ENCODE data around the gene LIMS2. TPM values are rescaled to one million over a fixed set of nuclear protein-coding genes. Genes with fewer than 3 reads are reported as not detected.

The LIMS2 gene
- total and polyA plus RNA-seq, 9 donors, result 7.7 to 51.9 (median 35.0) TPM

DNA sequence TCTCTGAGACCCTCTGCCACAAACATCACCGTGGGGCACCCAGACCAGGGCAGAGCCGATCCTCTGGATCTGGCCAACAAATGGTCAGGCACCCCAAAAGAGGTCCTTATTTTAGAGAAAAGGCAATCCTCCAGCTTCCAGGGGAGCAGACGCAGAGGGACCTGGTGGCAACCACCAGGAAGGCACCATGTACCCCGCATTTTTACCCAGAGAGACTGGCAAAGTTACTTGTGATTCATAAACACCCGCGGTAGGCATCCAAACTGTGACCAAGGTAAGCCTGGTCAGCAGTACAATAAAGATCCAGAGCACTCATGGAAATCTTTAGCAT lies 10.5 kb downstream of the LIMS2 start:
- H3K27me3 ChIP-seq (ENCODE audit: control insufficient read depth, insufficient read depth, low read length), result peaks cover 35% of the 10 kb centered on the region
- peaks cover 2% of the 10 kb centered on the region for H3K36me3 ChIP-seq (ENCODE audit: control insufficient read depth, insufficient read depth, low read length)
- 84% methylated on average over 5 of the region's 6 CpGs for WGBS (ENCODE audit: insufficient coverage)
- peaks cover 32% of the 10 kb centered on the region for H3K4me1 ChIP-seq (ENCODE audit: control insufficient read depth, insufficient read depth, low read length)
- peak overlapping the region; percentile 20 for H3K27ac ChIP-seq (ENCODE audit: low read length)
- H3K9me3 ChIP-seq (replicated peaks; ENCODE audit: control insufficient read depth, low read depth, low read length), result no peaks in the 10 kb centered on the region
- DNase-seq, result no peak
- no peak overlapping the region for H3K4me3 ChIP-seq (ENCODE audit: low read length)

DNA sequence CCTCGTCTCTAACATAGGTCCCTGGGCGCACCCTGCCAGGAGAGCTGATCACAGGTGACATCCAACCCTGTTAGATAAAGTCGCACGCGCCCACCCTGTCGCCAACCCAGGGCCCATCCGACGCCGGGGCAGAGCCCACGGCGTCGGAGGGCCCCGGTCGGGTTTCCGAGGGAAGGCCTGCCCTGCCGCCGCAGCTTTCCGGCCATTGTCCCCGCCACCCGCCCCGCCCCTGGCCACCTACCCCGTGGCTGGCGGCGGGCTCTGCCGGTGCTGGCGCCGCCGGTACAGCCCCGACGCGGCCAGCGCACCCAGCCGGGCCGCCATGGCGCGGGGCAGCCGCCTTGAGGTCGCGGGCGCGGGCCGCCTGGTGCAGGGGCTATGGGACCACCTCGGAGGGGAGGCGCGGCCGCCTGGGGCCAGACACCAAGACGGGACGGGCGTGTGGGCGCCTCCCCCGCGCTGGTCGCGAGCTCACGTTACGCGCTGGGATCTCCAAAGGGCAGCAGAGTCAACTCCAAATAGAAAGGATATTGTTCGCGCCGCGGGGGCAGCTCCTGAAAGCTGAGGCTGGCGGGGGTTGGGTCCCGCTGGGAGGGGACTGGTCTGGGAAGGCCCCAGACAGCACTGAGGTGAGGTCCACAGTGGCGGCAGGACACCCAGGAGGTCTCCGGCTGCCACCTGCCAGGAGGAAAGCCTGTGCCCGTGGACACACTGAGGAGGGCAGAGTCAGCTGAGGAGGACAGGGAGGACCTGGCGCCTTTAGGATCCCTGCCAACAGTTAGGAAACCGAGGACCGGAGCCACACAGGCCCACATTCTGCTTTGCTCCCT lies 11.1 kb downstream of the LIMS2 start:
- 12% methylated on average over 67 of the region's 69 CpGs for WGBS (ENCODE audit: insufficient coverage)
- Histone ChIP-seq H3K4me1 (ENCODE audit: control insufficient read depth, insufficient read depth, low read length) (peaks cover 37% of the 10 kb centered on the region), H3K27me3 (ENCODE audit: control insufficient read depth, insufficient read depth, low read length) (peaks cover 35% of the 10 kb centered on the region), H3K36me3 (ENCODE audit: control insufficient read depth, insufficient read depth, low read length) (peaks cover 2% of the 10 kb centered on the region), H3K9me3 (replicated peaks; ENCODE audit: control insufficient read depth, low read depth, low read length) (no peaks in the 10 kb centered on the region), H3K27ac (ENCODE audit: low read length) (peak overlapping the region; percentile 42), H3K4me3 (ENCODE audit: low read length) (no peak overlapping the region)
- no peak for DNase-seq

DNA sequence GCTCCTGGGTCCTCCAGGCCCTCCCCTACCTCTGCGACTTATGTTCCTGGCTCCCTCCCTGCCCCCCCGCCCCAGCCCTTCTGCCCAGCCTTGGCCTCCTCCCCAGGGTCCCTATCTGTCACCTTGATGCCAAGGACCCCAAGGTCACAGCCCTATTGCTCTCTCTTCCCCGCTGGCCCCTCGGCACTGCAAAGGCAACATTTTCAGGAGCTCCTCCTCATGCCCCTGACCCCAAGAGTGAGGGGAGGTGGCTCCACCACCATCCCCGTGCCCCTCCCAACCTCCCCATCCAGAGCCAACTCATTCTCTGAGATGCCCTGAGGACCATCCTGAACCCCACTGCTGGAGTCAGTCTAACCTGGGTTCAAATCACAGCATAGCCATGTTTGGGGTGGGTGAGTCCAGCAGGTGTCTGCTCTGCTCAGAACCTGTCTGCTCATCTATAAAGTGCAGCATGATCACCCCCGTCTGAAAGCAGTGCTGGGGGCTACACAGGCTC lies 11.7 kb downstream of the LIMS2 start:
- H3K4me1 ChIP-seq (ENCODE audit: control insufficient read depth, insufficient read depth, low read length), result peaks cover 42% of the 10 kb centered on the region

DNA sequence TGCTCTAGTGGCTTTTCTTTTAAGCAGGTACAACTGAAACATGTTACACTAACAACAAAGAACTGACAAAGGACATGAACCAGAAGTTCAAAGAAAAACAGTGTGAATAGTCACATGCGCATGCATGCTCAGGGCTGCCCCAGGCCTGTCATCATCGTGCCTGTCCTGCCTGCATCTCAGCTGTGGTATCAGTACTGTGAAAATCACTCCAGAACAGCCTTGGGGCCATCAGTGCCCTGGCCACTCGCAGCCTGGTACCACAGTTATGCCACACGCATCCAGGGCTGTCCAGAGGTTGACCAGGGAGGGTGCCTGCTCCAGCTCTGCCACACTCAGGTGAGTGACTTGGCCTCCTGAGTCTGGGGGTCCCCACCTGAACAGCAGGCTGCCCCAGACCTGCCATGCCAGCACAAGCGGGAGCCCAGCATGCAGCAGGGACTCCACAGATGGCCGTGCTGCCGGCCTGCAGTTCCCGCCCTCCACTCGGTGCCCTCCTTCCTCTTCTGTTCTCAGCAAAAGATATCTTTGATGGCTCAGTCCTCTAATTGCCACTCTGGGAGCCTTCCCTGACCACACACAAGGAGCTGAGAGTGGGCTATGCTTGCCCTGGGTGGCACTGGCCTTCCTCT lies 12.3 kb downstream of the LIMS2 start:
- 70% methylated on average over 9 of the region's 9 CpGs for WGBS (ENCODE audit: insufficient coverage)
- no peak overlapping the region for H3K4me3 ChIP-seq (ENCODE audit: low read length)
- peaks cover 42% of the 10 kb centered on the region for H3K4me1 ChIP-seq (ENCODE audit: control insufficient read depth, insufficient read depth, low read length)
- H3K27ac ChIP-seq (ENCODE audit: low read length), result no peak overlapping the region
- H3K9me3 ChIP-seq (replicated peaks; ENCODE audit: control insufficient read depth, low read depth, low read length), result no peaks in the 10 kb centered on the region
- peaks cover 2% of the 10 kb centered on the region for H3K36me3 ChIP-seq (ENCODE audit: control insufficient read depth, insufficient read depth, low read length)
- peaks cover 32% of the 10 kb centered on the region for H3K27me3 ChIP-seq (ENCODE audit: control insufficient read depth, insufficient read depth, low read length)
- no peak for DNase-seq

More for the DNA sequence above, 11.7 kb downstream of the LIMS2 start:
- H3K36me3 ChIP-seq (ENCODE audit: control insufficient read depth, insufficient read depth, low read length), result peaks cover 2% of the 10 kb centered on the region
- peak overlapping the region; percentile 42 for H3K27ac ChIP-seq (ENCODE audit: low read length)
- no peak overlapping the region for H3K4me3 ChIP-seq (ENCODE audit: low read length)
- peaks cover 33% of the 10 kb centered on the region for H3K27me3 ChIP-seq (ENCODE audit: control insufficient read depth, insufficient read depth, low read length)
- 67% methylated on average over 3 of the region's 6 CpGs for WGBS (ENCODE audit: insufficient coverage)
- no peaks in the 10 kb centered on the region for H3K9me3 ChIP-seq (replicated peaks; ENCODE audit: control insufficient read depth, low read depth, low read length)
- no peak for DNase-seq

DNA sequence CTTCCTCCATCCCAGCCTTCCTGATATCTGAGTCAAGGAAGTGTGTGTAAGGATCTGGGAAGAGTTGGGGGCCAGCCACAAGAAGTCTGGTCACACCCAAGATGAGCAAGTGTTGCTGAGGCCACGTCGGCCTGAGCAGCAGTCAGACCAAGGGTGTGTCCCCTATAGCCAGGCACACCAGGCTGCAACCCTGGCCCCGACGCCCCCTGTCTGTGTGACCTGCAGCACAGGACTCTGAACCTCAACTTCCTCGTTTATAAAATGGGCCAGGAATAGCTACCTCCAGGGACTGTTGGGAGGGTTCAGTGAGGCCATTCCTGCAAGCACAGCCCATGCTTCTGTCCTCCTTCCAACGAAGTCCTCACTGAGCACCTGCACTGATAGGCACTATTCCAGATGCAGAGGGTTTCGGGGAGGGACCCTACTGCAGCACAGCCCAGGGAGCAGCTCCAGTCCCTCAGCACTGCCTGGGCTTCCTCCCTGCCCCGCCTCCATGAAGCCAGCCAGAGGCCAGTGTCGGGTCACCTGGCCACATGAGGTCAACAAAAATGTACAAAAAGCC lies 13.3 kb downstream of the LIMS2 start:
- no peaks in the 10 kb centered on the region for H3K9me3 ChIP-seq (replicated peaks; ENCODE audit: control insufficient read depth, low read depth, low read length)

DNA sequence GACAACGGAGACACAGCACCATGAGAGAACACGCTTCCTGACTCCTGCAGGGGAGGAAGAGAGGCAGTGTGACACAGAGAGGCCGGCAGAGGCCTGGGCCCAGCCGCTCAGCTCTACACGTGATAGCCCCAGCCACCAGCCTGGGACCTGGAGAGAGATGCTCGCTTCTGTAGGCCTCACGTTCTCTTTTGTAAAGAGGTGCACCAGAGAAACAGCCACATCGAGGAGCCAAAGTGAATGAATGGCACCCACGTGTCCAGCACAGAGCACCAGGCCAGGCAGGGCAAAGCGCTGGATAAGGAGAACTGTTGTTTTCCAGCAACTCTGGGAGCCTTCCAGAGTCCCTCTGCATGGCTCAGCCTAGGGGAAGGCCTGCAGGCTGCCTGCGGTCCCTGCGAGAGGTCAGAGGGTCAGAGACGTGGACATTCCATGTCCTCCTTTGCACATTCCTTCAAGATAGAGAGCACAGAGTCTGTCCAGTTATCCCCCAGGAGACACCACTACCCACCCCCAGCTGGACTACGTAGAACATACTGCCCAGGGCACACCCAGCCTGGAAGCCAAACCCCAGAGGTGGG lies 14.2 kb downstream of the LIMS2 start:
- peaks cover 30% of the 10 kb centered on the region for H3K27me3 ChIP-seq (ENCODE audit: control insufficient read depth, insufficient read depth, low read length)
- 81% methylated on average over 13 of the region's 14 CpGs for WGBS (ENCODE audit: insufficient coverage)
- no peak overlapping the region for H3K4me3 ChIP-seq (ENCODE audit: low read length)
- H3K36me3 ChIP-seq (ENCODE audit: control insufficient read depth, insufficient read depth, low read length), result peaks cover 2% of the 10 kb centered on the region
- H3K27ac ChIP-seq (ENCODE audit: low read length), result no peak overlapping the region
- no peak for DNase-seq
- H3K9me3 ChIP-seq (replicated peaks; ENCODE audit: control insufficient read depth, low read depth, low read length), result no peaks in the 10 kb centered on the region
- peaks cover 42% of the 10 kb centered on the region for H3K4me1 ChIP-seq (ENCODE audit: control insufficient read depth, insufficient read depth, low read length)

More for the DNA sequence above, 13.3 kb downstream of the LIMS2 start:
- H3K36me3 ChIP-seq (ENCODE audit: control insufficient read depth, insufficient read depth, low read length), result peaks cover 2% of the 10 kb centered on the region
- H3K27me3 ChIP-seq (ENCODE audit: control insufficient read depth, insufficient read depth, low read length), result peaks cover 32% of the 10 kb centered on the region
- WGBS (ENCODE audit: insufficient coverage), result 51% methylated on average over 8 of the region's 9 CpGs
- DNase-seq, result no peak
- H3K4me1 ChIP-seq (ENCODE audit: control insufficient read depth, insufficient read depth, low read length), result peaks cover 42% of the 10 kb centered on the region
- no peak overlapping the region for H3K27ac ChIP-seq (ENCODE audit: low read length)
- H3K4me3 ChIP-seq (ENCODE audit: low read length), result no peak overlapping the region

DNA sequence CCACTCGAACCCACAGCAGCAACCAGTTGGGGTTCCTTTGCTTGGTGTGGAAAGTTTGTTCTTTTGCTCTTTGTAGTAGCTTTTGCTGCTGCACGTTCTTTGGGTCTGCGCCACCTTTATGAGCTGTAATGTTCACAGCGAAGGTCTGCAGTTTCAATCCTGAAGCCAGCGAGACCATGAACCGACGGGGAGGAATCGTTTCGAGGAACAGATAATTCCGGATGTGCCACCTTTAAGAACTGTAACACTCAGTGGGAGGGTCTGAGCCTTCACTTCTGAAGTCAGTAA lies 15.1 kb downstream of the LIMS2 start:
- Histone ChIP-seq H3K4me3 (ENCODE audit: low read length) (no peak overlapping the region), H3K9me3 (replicated peaks; ENCODE audit: control insufficient read depth, low read depth, low read length) (no peaks in the 10 kb centered on the region), H3K36me3 (ENCODE audit: control insufficient read depth, insufficient read depth, low read length) (peaks cover 2% of the 10 kb centered on the region), H3K27ac (ENCODE audit: low read length) (no peak overlapping the region), H3K27me3 (ENCODE audit: control insufficient read depth, insufficient read depth, low read length) (peaks cover 23% of the 10 kb centered on the region), H3K4me1 (ENCODE audit: control insufficient read depth, insufficient read depth, low read length) (peaks cover 47% of the 10 kb centered on the region)
- WGBS (ENCODE audit: insufficient coverage), result 94% methylated on average over 8 of the region's 10 CpGs
- no peak for DNase-seq

DNA sequence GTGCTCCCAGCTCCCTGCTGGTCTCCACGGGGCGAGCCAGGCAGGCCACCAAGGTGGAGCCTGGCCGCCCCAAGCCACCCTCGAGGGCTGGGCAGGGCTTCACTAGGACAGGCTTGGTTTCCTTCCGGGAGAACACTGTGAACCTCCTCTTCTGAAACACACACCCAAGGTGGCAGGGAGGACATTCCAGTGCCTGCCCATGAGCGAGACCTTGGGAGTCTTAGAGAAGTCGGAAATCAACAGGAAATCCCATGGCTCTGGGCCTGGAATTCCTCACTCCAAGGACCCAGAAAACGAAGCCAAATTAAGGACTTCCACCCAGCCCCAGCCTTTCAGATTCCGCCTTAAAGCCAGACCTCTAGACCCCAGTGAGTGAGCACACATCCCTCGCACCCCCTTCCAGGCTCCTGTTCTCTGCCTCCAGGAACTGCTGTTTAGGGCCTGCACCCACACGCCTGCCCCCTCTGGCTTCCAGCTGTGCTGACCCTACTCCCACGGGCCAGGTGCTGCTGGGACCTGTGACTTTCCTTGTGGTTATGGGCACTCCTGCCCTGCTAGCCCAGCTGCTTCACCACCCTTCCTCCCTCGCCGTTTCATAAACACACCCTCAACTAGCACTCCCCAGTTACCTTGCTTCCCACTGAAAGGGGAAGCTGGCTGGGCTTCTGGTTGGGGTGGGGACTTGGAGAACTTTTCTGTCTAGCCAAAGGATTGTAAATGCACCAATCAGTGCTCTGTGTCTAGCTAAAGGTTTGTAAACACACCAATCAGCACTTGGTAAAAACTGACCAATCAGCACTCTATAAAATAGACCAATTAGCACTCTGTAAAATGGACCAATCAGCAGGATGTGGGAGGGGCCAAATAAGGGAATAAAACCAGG lies 15.7 kb downstream of the LIMS2 start:
- H3K9me3 ChIP-seq (replicated peaks; ENCODE audit: control insufficient read depth, low read depth, low read length), result no peaks in the 10 kb centered on the region
- no peak for DNase-seq
- H3K27me3 ChIP-seq (ENCODE audit: control insufficient read depth, insufficient read depth, low read length), result peaks cover 17% of the 10 kb centered on the region
- WGBS (ENCODE audit: insufficient coverage), result 72% methylated on average over 9 of the region's 14 CpGs
- H3K4me1 ChIP-seq (ENCODE audit: control insufficient read depth, insufficient read depth, low read length), result peaks cover 44% of the 10 kb centered on the region
- H3K36me3 ChIP-seq (ENCODE audit: control insufficient read depth, insufficient read depth, low read length), result peaks cover 2% of the 10 kb centered on the region
- no peak overlapping the region for H3K4me3 ChIP-seq (ENCODE audit: low read length)
- H3K27ac ChIP-seq (ENCODE audit: low read length), result peak overlapping the region; percentile 42

DNA sequence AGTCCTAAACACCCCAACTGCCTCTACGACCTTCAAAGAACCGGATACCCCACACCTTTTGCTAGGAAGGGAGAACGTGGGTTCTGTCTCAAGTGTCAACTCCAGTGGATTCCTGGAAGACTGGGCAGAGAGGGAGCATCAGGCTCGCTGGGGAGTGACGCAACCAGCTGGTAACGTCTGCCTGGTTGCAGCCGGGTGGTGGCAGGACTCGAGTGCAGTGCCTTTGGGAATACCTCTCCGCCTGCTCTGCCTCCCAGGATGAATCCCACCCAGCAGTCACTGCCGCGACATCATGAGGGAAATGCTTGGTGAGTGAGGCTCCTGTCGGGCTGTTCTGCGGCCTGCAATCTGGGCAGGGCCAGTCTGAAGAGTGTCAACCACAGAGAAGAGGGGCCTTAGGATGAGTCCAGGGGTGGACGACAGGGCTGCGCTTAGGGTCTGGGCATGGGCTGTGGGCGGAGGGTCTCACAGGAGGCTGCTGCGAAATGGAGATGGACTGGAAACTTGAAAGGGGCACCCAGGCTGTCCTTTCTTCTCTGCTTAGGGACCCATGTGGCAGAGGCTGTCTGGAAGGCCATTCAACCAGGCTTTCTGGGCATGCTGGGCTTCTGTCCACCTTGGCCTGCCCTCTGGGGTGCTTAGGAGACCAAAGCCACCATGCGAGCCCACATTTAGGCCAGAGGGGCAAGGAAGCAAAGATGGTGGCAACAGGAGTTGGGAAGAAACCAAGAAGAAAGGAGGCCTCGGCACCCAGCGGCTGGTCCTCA lies 16.5 kb downstream of the LIMS2 start:
- Histone ChIP-seq H3K4me3 (ENCODE audit: low read length) (no peak overlapping the region), H3K9me3 (replicated peaks; ENCODE audit: control insufficient read depth, low read depth, low read length) (no peaks in the 10 kb centered on the region), H3K36me3 (ENCODE audit: control insufficient read depth, insufficient read depth, low read length) (peaks cover 2% of the 10 kb centered on the region), H3K27me3 (ENCODE audit: control insufficient read depth, insufficient read depth, low read length) (peaks cover 10% of the 10 kb centered on the region), H3K4me1 (ENCODE audit: control insufficient read depth, insufficient read depth, low read length) (peaks cover 39% of the 10 kb centered on the region), H3K27ac (ENCODE audit: low read length) (no peak overlapping the region)
- 83% methylated on average over 15 of the region's 20 CpGs for WGBS (ENCODE audit: insufficient coverage)
- no peak for DNase-seq
